Thoracic aorta (tissue), 2 donors: Measurements from ENCODE around the gene ATP12A. TPM values are rescaled to one million over a fixed set of nuclear protein-coding genes. Genes with fewer than 3 reads are reported as not detected.

ENCODE experiments used
- ATAC-seq: fragments of 150-250 bp; one replicate; pipeline ENCODE4 v1.8.0; 2017; ENCODE audit warnings: low read depth; ENCODE audit not compliant: insufficient number of reproducible peaks, low FRiP score
- DNase-seq: peaks from one replicate; pipeline ENCODE4 v3.0.0-alpha.2; 2020; ENCODE audit warnings: low spot score
- H3K27ac ChIP-seq, 2 donors: fragments of 200-600 bp; sonication (generic); 1 replicate in 1 of 2; 2 replicates in 1 of 2; pipeline ENCODE4 v1.5.1; 2016; ENCODE audit warnings: mild to moderate bottlenecking in 2 of 2, moderate library complexity in 2 of 2
- H3K27me3 ChIP-seq: fragments of 200-600 bp; sonication (generic); replicated peaks from 2 replicates; pipeline ENCODE4 v1.6.0; 2016; ENCODE audit warnings: mild to moderate bottlenecking; ENCODE audit not compliant: insufficient read depth
- H3K36me3 ChIP-seq: fragments of 200-600 bp; sonication (generic); one replicate; pipeline ENCODE4 v1.5.1; 2016
- H3K4me1 ChIP-seq, 2 donors: fragments of 200-600 bp; sonication (generic); 1 replicate in 1 of 2; 2 replicates in 1 of 2; pipeline versions ENCODE4 v1.5.1 to v1.6.0; 2016; ENCODE audit warnings: low read depth in 2 of 2, mild to moderate bottlenecking in 1 of 2; ENCODE audit not compliant: control insufficient read depth in 1 of 2
- H3K4me3 ChIP-seq: fragments of 200-600 bp; sonication (generic); 2 replicates; pipeline ENCODE4 v1.5.1; 2016; ENCODE audit warnings: mild to moderate bottlenecking
- H3K9me3 ChIP-seq: fragments of 200-600 bp; sonication (generic); 2 replicates; pipeline ENCODE4 v1.5.1; 2016
- total RNA-seq, 2 donors: library from RNA; depleted of rRNA; stranded (reverse); fragments of >200 nt; gene quantifications; one replicate each; pipeline versions ENCODE4 v1.1.0 to v1.2.3, GENCODE V29; 2016
- TF ChIP-seq, protein P1 (sequence below): fragments of 200-600 bp; sonication (generic); IDR thresholded peaks from one replicate; pipeline ENCODE4 v1.5.1; 2019; ENCODE audit warnings: antibody characterized with exemption

The ATP12A gene
- total RNA-seq, 2 donors from 2014 or later = 0.14 TPM; not detected in 1

DNA sequence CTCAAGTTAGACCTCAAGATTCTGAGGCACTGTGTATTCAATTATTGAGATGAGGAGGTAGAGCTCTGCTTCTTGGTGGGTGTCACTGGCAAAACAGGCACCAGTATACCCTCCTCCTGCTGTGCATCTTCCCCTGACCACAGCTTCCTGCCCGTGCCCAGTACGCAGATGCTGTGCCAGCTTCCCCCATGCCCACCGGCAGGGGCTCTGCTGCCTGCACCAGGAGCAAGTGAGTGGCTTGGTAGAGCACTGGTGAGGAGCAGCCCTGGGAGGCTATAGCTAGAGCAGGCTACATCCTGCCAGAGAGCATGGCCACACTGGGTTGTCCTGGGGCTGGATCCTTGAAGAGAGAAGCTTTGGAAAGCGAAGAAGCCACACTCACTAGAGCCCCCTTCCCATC, 62.8 kb downstream of the ATP12A start:
- Histone ChIP-seq H3K9me3 (no peaks in the 10 kb centered on the region), H3K4me3 (no peak overlapping the region), H3K36me3 (no peaks in the 10 kb centered on the region), H3K4me1 (peaks cover 6 to 23% of the 10 kb centered on the region in 2 donors), H3K27me3 (no peaks in the 10 kb centered on the region), H3K27ac (no peak overlapping the region)
- DNase-seq (no peak), ATAC-seq (no peak)
- TF ChIP-seq, protein P1, sequence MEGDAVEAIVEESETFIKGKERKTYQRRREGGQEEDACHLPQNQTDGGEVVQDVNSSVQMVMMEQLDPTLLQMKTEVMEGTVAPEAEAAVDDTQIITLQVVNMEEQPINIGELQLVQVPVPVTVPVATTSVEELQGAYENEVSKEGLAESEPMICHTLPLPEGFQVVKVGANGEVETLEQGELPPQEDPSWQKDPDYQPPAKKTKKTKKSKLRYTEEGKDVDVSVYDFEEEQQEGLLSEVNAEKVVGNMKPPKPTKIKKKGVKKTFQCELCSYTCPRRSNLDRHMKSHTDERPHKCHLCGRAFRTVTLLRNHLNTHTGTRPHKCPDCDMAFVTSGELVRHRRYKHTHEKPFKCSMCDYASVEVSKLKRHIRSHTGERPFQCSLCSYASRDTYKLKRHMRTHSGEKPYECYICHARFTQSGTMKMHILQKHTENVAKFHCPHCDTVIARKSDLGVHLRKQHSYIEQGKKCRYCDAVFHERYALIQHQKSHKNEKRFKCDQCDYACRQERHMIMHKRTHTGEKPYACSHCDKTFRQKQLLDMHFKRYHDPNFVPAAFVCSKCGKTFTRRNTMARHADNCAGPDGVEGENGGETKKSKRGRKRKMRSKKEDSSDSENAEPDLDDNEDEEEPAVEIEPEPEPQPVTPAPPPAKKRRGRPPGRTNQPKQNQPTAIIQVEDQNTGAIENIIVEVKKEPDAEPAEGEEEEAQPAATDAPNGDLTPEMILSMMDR = no peak

DNA sequence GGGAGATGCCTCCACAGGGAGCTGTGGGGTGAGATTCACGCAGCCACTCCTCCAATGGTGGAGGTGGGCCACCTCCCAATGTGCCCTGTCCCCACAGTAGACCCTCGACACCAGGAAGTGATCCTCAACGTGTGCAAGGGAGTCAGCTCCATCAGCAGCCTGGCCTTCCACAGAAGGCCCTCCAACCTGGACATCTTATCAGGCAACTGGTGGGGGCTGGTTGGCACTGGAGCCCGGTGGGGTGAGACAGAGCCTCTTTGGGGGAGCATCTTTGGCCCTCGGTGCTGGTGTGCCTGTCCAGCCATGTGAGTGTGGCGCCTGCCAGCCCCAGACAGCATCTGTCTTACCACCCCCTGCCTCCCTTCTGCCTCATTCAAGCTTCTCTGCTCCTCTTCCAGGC, 64.0 kb downstream of the ATP12A start:
- Histone ChIP-seq H3K36me3 (no peaks in the 10 kb centered on the region), H3K27me3 (no peaks in the 10 kb centered on the region), H3K4me3 (no peak overlapping the region), H3K9me3 (no peaks in the 10 kb centered on the region), H3K27ac (no peak overlapping the region), H3K4me1 (peaks cover 6 to 24% of the 10 kb centered on the region in 2 donors)
- TF ChIP-seq, protein P1 = no peak
- DNase-seq (no peak), ATAC-seq (no peak)

DNA sequence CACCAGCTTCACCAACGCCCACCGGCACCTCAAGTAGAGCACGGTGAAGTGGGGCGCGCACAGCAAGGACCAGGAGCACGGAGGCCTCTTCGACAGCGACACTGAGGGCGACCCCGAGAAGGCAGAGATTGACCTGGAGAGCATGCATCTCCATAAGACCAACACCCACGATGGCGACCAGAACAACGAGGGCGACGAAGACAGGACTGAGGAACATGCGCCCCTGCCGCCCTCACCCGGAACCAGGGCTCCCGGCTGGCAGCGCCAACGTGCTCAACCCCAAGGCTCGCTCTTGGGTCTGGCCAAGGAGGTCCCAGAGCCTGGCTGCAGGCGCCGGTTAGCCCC, 65.3 kb downstream of the ATP12A start:
- TF ChIP-seq, protein P1 = no peak
- Histone ChIP-seq H3K4me1 (peaks cover 6 to 24% of the 10 kb centered on the region in 2 donors), H3K9me3 (no peaks in the 10 kb centered on the region), H3K27ac (no peak overlapping the region), H3K27me3 (no peaks in the 10 kb centered on the region), H3K4me3 (no peak overlapping the region), H3K36me3 (no peaks in the 10 kb centered on the region)
- DNase-seq = no peak
- no peak for ATAC-seq

DNA sequence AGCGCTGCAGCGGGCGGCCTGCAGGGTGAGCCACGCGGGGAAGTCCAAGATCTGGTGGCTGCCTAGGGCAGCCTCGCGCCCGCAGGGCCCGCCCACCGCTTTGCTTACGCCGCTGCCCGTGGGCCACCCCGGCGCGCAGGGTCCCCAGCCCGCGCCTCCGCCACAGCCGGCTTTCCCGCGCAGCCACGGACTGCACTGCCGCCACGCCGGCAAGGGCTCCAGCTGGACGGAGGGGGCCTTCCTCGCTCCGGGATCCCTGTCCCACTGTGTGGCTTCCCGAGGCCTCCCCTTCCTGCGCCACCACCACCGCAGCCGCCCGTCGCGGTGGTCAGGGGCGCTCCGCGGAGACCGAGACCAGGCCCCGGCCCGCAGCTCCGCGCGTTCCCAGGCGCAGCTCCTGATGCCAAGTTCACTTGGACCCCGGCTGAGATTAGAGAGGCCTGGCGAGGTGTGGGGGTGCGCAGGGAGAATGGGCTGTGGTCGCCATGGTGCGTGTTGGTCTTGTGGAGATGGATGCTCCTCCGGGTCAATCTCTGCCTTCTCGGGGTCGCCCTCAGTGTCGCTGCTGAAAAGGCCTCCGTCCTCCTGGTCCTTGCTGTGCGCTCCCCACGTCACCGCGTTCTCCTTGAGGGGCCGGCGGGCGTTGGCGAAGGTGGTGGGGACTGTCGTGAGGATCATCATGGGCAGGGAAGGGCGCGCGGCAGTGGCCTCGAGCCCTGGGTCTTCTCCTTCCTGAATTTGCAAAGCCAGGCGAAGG, 65.8 kb downstream of the ATP12A start:
- ATAC-seq (no peak), DNase-seq (no peak)
- Histone ChIP-seq H3K9me3 (no peaks in the 10 kb centered on the region), H3K36me3 (no peaks in the 10 kb centered on the region), H3K4me1 (peaks cover 6 to 24% of the 10 kb centered on the region in 2 donors), H3K27ac (no peak overlapping the region), H3K27me3 (no peaks in the 10 kb centered on the region), H3K4me3 (peak overlapping the region; percentile 53)
- TF ChIP-seq, protein P1 = no peak

DNA sequence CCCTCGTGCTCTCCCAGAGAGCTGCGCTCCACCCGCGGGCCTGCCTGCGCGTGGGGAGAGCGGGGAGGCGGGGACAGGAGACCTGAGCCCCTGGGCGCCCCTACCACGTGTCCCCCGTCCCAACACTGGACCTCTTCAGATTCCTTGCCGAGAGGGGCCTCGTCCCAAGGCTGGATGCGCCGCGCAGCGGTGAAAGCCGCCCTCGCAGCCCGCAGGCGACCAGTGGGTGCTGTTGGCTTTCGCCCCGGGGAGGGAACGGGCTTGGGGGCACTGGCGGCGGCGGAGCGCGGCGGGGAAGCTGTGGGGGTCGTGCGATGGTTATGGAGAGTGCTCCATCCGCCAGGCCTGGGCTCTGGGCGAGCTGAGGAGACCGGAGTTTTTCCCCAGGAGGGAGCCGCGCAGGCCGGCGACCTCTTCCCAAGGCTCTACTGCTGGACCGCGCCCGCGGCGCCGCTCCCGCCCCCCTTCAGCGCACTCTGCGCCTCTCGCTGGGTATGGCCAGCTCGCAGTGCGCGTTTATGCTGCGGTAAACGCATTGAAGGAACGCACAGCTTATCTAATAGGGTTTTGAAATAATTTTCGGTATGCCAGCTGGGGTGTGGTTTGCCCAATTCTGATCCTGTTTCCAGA, 66.5 kb downstream of the ATP12A start:
- H3K9me3 ChIP-seq = no peaks in the 10 kb centered on the region
- DNase-seq (no peak), ATAC-seq (no peak)
- H3K36me3 ChIP-seq = no peaks in the 10 kb centered on the region
- H3K27me3 ChIP-seq = no peaks in the 10 kb centered on the region
- TF ChIP-seq, protein P1 = no peak
- H3K4me1 ChIP-seq = peaks cover 6 to 24% of the 10 kb centered on the region in 2 donors
- H3K27ac ChIP-seq = no peak overlapping the region
- peak overlapping the region; percentile 53 for H3K4me3 ChIP-seq
